HG03139 (cell line): ENCODE measurements around the gene MEG3.
"Not testable (repeated sequence)": the region's sequence is repeated elsewhere in the genome, so short reads cannot be mapped to it uniquely, and the experiment has no call there.

Experiments
- ATAC-seq: cut with Tn5 transposase; IDR thresholded peaks from one replicate; pipeline ENCODE4 v1.9.1; 2021; ENCODE audit not compliant: unreplicated experiment

MEG3 gene

GRCh38 chr14:100815478-100816285, 10.2 kb upstream of the MEG3 start:
- no peak for ATAC-seq

- no peak for ATAC-seq
Observed at GRCh38 chr14:100816286-100816949, 9.5 kb upstream of the MEG3 start.

- ATAC-seq: no peak
Observed at GRCh38 chr14:100816950-100817901, 8.7 kb upstream of the MEG3 start.

- ATAC-seq: no peak
Observed at GRCh38 chr14:100818221-100818699, 7.7 kb upstream of the MEG3 start.

- ATAC-seq: not testable (repeated sequence)
Observed at GRCh38 chr14:100818923-100819322, 7.0 kb upstream of the MEG3 start.

- no peak for ATAC-seq
Observed at GRCh38 chr14:100819453-100819828, 6.5 kb upstream of the MEG3 start.

GRCh38 chr14:100819829-100820475, 6.0 kb upstream of the MEG3 start:
- no peak for ATAC-seq

GRCh38 chr14:100820957-100821356, 5.0 kb upstream of the MEG3 start:
- ATAC-seq: no peak

GRCh38 chr14:100822013-100822412, 3.9 kb upstream of the MEG3 start:
- no peak for ATAC-seq

GRCh38 chr14:100822532-100823296, 3.2 kb upstream of the MEG3 start:
- ATAC-seq: no peak

GRCh38 chr14:100823413-100824080, 2.4 kb upstream of the MEG3 start:
- no peak for ATAC-seq

GRCh38 chr14:100824091-100824551, 1.8 kb upstream of the MEG3 start:
- no peak for ATAC-seq

- ATAC-seq: no peak
Observed at GRCh38 chr14:100824901-100825712, 811 bp upstream of the MEG3 start.

GRCh38 chr14:100826391-100827100, 628 bp downstream of the MEG3 start:
- no peak for ATAC-seq

GRCh38 chr14:100827101-100828021, 1.4 kb downstream of the MEG3 start:
- ATAC-seq: no peak

GRCh38 chr14:100828031-100828769, 2.3 kb downstream of the MEG3 start:
- no peak for ATAC-seq
